Osteoblast (primary cell): Measurements from ENCODE around the gene IGSF1. TPM values are rescaled to one million over a fixed set of nuclear protein-coding genes. Genes with fewer than 3 reads are reported as not detected.

ENCODE experiments used
- DNase-seq: peaks from one replicate; pipeline ENCODE4 v3.0.0; 2011; ENCODE audit warnings: low spot score, mixed read lengths; ENCODE audit not compliant: insufficient read length; ENCODE audit errors: missing footprints
- H2AFZ ChIP-seq: 2 replicates; pipeline ENCODE4 v1.6.0; 2011; ENCODE audit warnings: mild to moderate bottlenecking, low read length
- H3K27ac ChIP-seq: 2 replicates; pipeline ENCODE4 v1.5.1; 2011; ENCODE audit warnings: mild to moderate bottlenecking, low read depth, low read length, moderate library complexity
- H3K27me3 ChIP-seq: 2 replicates; pipeline ENCODE4 v1.6.0; 2012; ENCODE audit warnings: mild to moderate bottlenecking, control low read depth, inconsistent platforms, low read length, moderate library complexity; ENCODE audit not compliant: insufficient read depth
- H3K36me3 ChIP-seq: 2 replicates; pipeline ENCODE4 v1.5.1; 2011; ENCODE audit warnings: mild to moderate bottlenecking, low read length, control low read depth, moderate library complexity; ENCODE audit not compliant: insufficient read depth
- H3K4me1 ChIP-seq: 2 replicates; pipeline ENCODE4 v1.5.1; 2011; ENCODE audit warnings: mild to moderate bottlenecking, low read length, control low read depth, moderate library complexity; ENCODE audit not compliant: insufficient read depth
- H3K4me2 ChIP-seq: 2 replicates; pipeline ENCODE4 v1.6.0; 2011; ENCODE audit warnings: mild to moderate bottlenecking, low read length; ENCODE audit not compliant: insufficient read depth
- H3K4me3 ChIP-seq: fragments of 200-600 bp; sonication (generic); 3 replicates; pipeline ENCODE4 v1.5.1; 2012; ENCODE audit warnings: mild to moderate bottlenecking, low read length, inconsistent platforms; ENCODE audit not compliant: insufficient read depth
- H3K79me2 ChIP-seq: 2 replicates; pipeline ENCODE4 v1.6.0; 2012; ENCODE audit warnings: mild to moderate bottlenecking, low read length, control low read depth, inconsistent platforms; ENCODE audit not compliant: insufficient read depth
- H3K9me3 ChIP-seq: 2 replicates; pipeline ENCODE4 v1.5.1; 2011; ENCODE audit warnings: low read depth, low read length, control low read depth
- H4K20me1 ChIP-seq: 2 replicates; pipeline ENCODE4 v1.6.0; 2012; ENCODE audit warnings: mild to moderate bottlenecking, low read length, control low read depth; ENCODE audit not compliant: insufficient read depth
- total RNA-seq: library from RNA; depleted of rRNA; stranded (reverse); fragments of >200 nt; gene quantifications from 2 replicates; pipeline ENCODE4 v1.2.3, GENCODE V29; 2012
- TF ChIP-seq, protein P1 (sequence below): IDR thresholded peaks from 2 replicates; pipeline ENCODE4 v1.5.1; 2011; ENCODE audit warnings: mild to moderate bottlenecking, low read depth, low read length, moderate library complexity; ENCODE audit errors: extremely low read depth

Gene IGSF1
- total RNA-seq, 1 donor, result 1.1 TPM

DNA sequence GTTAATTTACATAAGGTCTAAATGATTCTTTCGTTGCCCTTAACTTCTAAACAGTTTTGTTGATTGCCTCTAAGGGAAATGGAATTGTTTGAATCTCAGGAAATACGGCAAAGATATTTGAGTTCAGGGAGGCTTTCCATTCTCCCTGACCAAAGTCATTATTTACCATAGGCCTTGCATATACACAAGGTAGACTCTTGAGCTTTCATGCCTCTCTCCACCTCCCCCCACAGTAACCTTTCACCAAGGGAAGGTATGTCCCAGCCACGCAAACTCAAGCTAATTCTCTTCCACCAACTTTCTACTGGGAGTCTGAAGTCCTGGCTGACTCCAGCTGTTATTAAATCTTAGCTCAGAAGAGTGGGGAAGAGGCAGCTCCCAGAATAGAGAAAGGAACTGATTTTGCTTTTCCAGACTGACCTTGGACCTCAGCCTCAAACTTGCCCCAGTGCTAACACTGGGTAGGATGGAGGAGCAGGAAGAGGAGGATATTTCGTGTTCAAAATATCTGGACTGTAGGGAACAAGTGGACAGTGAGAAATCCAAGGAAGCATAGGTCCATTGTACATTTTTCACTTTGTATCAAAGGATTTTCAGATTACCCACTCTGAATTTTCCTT is 1.4 kb downstream of the IGSF1 start:
- Histone ChIP-seq H3K9me3 (no peaks in the 10 kb centered on the region), H4K20me1 (no peaks in the 10 kb centered on the region), H3K4me2 (no peak overlapping the region), H3K4me1 (no peaks in the 10 kb centered on the region), H3K4me3 (no peak overlapping the region), H3K79me2 (no peaks in the 10 kb centered on the region), H3K36me3 (no peaks in the 10 kb centered on the region), H3K27me3 (no peaks in the 10 kb centered on the region), H3K27ac (no peak overlapping the region), H2AFZ (no peak overlapping the region)
- TF ChIP-seq, protein P1, sequence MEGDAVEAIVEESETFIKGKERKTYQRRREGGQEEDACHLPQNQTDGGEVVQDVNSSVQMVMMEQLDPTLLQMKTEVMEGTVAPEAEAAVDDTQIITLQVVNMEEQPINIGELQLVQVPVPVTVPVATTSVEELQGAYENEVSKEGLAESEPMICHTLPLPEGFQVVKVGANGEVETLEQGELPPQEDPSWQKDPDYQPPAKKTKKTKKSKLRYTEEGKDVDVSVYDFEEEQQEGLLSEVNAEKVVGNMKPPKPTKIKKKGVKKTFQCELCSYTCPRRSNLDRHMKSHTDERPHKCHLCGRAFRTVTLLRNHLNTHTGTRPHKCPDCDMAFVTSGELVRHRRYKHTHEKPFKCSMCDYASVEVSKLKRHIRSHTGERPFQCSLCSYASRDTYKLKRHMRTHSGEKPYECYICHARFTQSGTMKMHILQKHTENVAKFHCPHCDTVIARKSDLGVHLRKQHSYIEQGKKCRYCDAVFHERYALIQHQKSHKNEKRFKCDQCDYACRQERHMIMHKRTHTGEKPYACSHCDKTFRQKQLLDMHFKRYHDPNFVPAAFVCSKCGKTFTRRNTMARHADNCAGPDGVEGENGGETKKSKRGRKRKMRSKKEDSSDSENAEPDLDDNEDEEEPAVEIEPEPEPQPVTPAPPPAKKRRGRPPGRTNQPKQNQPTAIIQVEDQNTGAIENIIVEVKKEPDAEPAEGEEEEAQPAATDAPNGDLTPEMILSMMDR, result no peak
- DNase-seq, result peak; percentile 22

DNA sequence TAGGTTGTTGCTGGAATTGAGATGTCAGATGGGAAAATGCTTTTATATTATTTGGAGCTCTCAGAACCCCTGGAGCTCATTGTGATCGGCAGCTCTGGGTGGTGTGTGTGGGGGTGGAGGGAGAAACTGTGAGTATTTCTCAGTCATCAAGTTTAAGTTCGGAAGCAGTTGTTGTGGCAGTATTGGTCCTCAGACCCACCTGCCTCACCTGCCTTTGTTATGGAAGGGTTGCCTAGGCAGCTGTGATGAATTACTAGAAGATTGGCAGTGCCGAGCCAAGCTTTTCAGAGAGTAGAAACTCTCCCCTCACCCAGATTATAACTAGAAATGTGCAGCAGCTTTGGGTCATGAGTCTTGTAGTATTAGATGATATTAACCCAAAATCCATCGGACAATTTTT is 9.5 kb downstream of the IGSF1 start:
- Histone ChIP-seq H2AFZ (no peak overlapping the region), H3K4me3 (no peak overlapping the region), H3K36me3 (no peaks in the 10 kb centered on the region), H3K27ac (no peak overlapping the region), H3K9me3 (no peaks in the 10 kb centered on the region), H4K20me1 (no peaks in the 10 kb centered on the region), H3K4me1 (no peaks in the 10 kb centered on the region), H3K27me3 (peaks cover 3% of the 10 kb centered on the region), H3K79me2 (no peaks in the 10 kb centered on the region), H3K4me2 (no peak overlapping the region)
- TF ChIP-seq, protein P1, result no peak
- peak; percentile 46 for DNase-seq

DNA sequence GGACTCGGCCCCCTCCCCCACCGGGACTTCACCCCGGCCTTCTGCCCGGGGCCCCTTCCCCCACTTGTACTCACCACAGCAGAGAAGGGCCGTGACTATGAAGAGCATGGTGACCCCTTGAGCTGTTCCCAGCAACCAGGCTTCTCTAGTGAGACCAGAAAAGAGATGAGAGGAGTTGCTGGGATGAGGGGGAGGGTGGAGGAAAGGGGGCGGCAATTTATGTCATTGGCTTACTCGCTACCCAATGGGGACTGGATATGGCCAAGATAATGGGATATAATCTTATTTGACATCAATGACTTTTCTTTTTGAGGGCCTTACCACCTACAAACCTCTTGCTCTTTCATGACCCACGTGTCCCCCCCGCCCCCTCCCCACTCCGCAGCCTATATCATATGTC is 9.9 kb downstream of the IGSF1 start:
- no peaks in the 10 kb centered on the region for H3K36me3 ChIP-seq
- no peaks in the 10 kb centered on the region for H3K4me1 ChIP-seq
- H3K79me2 ChIP-seq, result no peaks in the 10 kb centered on the region
- no peak overlapping the region for H3K27ac ChIP-seq
- DNase-seq, result no peak
- H4K20me1 ChIP-seq, result no peaks in the 10 kb centered on the region
- no peak overlapping the region for H3K4me2 ChIP-seq
- TF ChIP-seq, protein P1, result no peak
- no peak overlapping the region for H3K4me3 ChIP-seq
- peaks cover 3% of the 10 kb centered on the region for H3K27me3 ChIP-seq
- H2AFZ ChIP-seq, result no peak overlapping the region
- H3K9me3 ChIP-seq, result no peaks in the 10 kb centered on the region

DNA sequence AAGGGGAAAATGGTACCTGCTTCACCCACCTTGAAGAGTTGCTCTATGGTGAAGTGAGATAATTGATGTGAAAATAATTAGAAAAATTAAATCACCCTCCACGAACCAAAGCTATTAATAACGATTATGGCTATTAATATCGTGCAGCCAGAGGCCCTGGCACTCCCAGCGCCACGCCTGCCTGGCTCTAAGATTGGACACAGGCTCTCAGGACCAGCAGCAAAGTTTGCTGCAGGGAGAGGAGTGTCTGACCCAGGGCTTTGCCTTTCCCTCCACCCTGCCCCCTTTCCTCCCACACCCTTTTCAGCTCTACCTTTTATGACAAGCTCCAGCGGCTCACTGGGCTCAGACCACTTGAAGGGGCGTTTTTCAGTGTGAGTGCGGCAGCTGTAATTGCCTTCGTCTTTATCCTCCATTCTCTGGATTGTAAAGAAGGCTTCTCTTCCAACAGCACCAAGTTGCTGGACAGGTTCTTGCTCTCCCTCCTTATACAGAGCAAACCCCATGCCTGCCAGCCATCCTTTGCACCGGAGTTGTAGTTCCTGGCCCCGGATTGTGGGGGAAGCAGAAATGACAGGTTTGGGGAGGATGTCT is 11.5 kb downstream of the IGSF1 start:
- Histone ChIP-seq H3K4me1 (no peaks in the 10 kb centered on the region), H3K27me3 (peaks cover 6% of the 10 kb centered on the region), H3K79me2 (no peaks in the 10 kb centered on the region), H3K4me3 (no peak overlapping the region), H4K20me1 (no peaks in the 10 kb centered on the region), H3K4me2 (no peak overlapping the region), H3K9me3 (no peaks in the 10 kb centered on the region), H3K36me3 (no peaks in the 10 kb centered on the region), H2AFZ (no peak overlapping the region), H3K27ac (no peak overlapping the region)
- TF ChIP-seq, protein P1, result no peak
- DNase-seq, result no peak
